Measurements from ENCODE around the gene STPG2. TPM values are rescaled to one million over a fixed set of nuclear protein-coding genes. Genes with fewer than 3 reads are reported as not detected.

STPG2 gene
- total and polyA plus RNA-seq, 3 donors from 2014 or later, result 2.6 to 3.7 (median 2.7) TPM

DNA sequence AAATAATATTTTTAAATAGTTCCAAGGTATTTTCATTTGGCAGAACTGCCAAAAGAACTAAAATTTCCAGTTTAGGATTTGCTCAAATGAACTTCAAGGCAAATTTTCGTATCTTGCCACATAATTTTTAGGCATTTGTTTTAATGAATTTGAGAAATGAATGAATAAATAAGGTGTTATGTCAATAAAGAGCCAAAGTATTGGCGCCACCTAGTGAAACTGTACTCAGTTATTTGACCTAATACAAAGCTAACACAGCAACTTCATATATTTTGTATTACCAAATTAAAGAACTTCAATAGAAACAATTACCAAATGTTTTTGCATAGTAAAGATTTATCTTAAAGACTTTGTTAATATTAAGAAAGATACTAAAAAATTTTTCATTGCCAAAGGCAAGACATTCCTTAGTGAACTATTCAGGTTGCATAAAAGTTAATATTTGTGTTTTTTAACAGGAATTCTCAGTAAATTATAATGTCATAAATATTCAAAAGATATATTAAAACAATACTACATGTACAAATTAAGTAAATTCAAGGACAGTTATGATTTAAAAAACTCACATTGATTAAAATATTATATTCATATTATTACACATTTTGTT is 50.3 kb downstream of the STPG2 start:
- Histone ChIP-seq H3K36me3 (ENCODE audit: low read depth, missing control alignments) (no peaks in the 10 kb centered on the region), H3K27me3 (no peaks in the 10 kb centered on the region), H3K27ac (no peak overlapping the region), H3K4me3 (no peak overlapping the region), H3K4me1 (no peaks in the 10 kb centered on the region), H3K9me3 (no peaks in the 10 kb centered on the region)
- WGBS, 2 donors, result 41 to 43% methylated on average over 2 of the region's 2 CpGs
- intact Hi-C loops (cut with DNase I; ENCODE audit: low total_unique reads), result no loop called here
- no peak for TF ChIP-seq POLR2A (IDR thresholded peaks at IDR 0.05)
- TF ChIP-seq, protein P1, sequence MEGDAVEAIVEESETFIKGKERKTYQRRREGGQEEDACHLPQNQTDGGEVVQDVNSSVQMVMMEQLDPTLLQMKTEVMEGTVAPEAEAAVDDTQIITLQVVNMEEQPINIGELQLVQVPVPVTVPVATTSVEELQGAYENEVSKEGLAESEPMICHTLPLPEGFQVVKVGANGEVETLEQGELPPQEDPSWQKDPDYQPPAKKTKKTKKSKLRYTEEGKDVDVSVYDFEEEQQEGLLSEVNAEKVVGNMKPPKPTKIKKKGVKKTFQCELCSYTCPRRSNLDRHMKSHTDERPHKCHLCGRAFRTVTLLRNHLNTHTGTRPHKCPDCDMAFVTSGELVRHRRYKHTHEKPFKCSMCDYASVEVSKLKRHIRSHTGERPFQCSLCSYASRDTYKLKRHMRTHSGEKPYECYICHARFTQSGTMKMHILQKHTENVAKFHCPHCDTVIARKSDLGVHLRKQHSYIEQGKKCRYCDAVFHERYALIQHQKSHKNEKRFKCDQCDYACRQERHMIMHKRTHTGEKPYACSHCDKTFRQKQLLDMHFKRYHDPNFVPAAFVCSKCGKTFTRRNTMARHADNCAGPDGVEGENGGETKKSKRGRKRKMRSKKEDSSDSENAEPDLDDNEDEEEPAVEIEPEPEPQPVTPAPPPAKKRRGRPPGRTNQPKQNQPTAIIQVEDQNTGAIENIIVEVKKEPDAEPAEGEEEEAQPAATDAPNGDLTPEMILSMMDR (IDR thresholded peaks at IDR 0.05), result no peak
- no peak for DNase-seq

DNA sequence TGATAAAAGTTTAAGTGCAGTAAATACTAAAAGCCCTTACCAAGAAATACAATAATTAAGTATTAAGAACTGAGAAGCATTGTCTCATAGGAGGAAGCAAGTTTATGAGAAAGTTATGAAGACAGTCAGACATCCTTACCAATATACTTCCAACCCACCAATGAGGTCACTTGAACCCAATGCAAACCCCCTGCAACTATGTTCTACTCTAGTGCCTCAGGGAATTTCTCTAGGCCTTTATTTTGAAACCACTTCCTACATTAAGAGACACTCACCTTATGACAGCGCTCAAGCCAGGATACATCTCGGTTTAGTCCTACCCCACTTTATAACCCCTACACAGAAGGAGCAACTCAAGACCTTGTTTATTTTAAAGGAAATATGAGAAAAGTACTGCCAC is 61.3 kb downstream of the STPG2 start:
- DNase-seq, result no peak
- no peaks in the 10 kb centered on the region for H3K9me3 ChIP-seq
- no peak overlapping the region for H3K27ac ChIP-seq
- WGBS, 2 donors, result 87 to 100% methylated on average over 2 of the region's 2 CpGs
- intact Hi-C loops (cut with DNase I; ENCODE audit: low total_unique reads), result no loop called here
- no peaks in the 10 kb centered on the region for H3K4me1 ChIP-seq
- no peaks in the 10 kb centered on the region for H3K36me3 ChIP-seq (ENCODE audit: low read depth, missing control alignments)
- TF ChIP-seq, protein P1 (IDR thresholded peaks at IDR 0.05), result no peak
- no peaks in the 10 kb centered on the region for H3K27me3 ChIP-seq
- no peak overlapping the region for H3K4me3 ChIP-seq

DNA sequence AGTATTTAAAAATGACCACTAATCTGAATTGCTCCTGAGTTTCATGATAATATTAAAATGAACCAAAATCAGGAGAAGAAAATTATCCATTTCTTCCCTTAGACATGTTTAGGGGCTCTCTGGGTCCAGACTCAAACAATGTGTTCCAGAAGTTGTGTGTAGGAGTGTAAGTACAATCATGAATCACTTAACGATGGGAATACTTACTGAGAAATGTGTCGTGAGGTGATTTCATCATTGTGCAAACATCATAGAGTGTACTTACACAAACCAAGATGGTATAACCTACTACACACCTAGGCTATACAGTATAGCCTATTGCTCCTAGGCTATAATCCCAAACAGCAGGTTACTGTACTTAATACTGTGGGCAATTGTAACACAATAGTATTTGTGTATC is 74.8 kb downstream of the STPG2 start:
- TF ChIP-seq, protein P1 (IDR thresholded peaks at IDR 0.05), result no peak
- TF ChIP-seq POLR2A (IDR thresholded peaks at IDR 0.05), result no peak
- intact Hi-C loops (cut with DNase I; ENCODE audit: low total_unique reads), result no loop called here
- no peaks in the 10 kb centered on the region for H3K27me3 ChIP-seq

DNA sequence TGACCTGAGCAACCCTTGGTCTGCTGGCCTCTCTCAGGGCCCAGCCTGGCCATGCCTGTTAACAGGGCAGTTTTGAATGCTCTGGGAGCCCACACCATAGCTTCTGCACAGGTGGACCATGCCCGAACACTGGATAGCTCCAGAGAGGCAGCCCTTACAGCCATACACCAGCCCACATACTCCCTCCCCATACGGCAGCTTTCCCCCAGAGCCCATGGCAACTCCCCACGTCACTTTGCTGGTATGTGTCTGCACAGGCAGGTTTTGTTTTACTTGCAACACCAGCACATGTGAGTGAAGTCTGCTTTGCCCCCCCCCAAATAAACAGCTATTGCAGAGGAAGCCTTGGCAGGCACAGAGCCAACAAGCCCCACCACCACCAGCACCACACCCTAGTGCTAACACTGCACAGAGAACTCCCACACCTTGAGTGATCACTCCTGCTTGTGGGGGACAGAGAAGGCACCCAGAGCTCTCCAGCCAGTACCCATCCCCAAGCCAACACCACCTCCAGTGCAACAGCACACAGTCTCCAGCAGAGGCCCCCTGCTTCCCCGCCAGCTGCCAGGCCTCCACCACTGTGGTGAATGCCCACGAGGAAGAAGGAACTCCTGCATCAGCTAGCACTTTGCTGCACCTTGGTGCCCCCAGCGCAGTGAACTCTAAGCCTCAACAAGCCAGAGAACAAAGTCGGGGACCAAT is 87.3 kb downstream of the STPG2 start:
- H3K9me3 ChIP-seq, result no peaks in the 10 kb centered on the region

More for the DNA sequence above, 74.8 kb downstream of the STPG2 start:
- H3K27ac ChIP-seq, result no peak overlapping the region
- no peak for DNase-seq
- H3K9me3 ChIP-seq, result no peaks in the 10 kb centered on the region
- H3K4me1 ChIP-seq, result no peaks in the 10 kb centered on the region
- WGBS, 2 donors, result 39 to 48% methylated on average over 2 of the region's 2 CpGs
- no peaks in the 10 kb centered on the region for H3K36me3 ChIP-seq (ENCODE audit: low read depth, missing control alignments)
- H3K4me3 ChIP-seq, result no peak overlapping the region

More for the DNA sequence above, 87.3 kb downstream of the STPG2 start:
- Histone ChIP-seq H3K4me1 (no peaks in the 10 kb centered on the region), H3K4me3 (no peak overlapping the region), H3K36me3 (ENCODE audit: low read depth, missing control alignments) (no peaks in the 10 kb centered on the region), H3K27me3 (no peaks in the 10 kb centered on the region), H3K27ac (no peak overlapping the region)
- WGBS, 2 donors, result 87 to 90% methylated on average over 7 of the region's 7 CpGs
- TF ChIP-seq POLR2A (IDR thresholded peaks at IDR 0.05), result no peak
- TF ChIP-seq, protein P1 (IDR thresholded peaks at IDR 0.05), result no peak
- DNase-seq, result no peak
- intact Hi-C loops (cut with DNase I; ENCODE audit: low total_unique reads), result no loop called here
